ENCODE measurements around the gene TJAP1.

TJAP1 gene

GRCh38 chr6:43492673-43493072, 15.3 kb downstream of the TJAP1 start:
- Histone ChIP-seq H3K9ac (ENCODE audit: low read length) (no peak overlapping the region), H2BK12ac (ENCODE audit: low read length) (no peak overlapping the region), H2AFZ (ENCODE audit: insufficient read depth, low read length, poor library complexity) (no peak overlapping the region), H3K27me3 (ENCODE audit: insufficient read depth, low read length) (no peaks in the 10 kb centered on the region), H4K8ac (ENCODE audit: low read depth, low read length) (no peak overlapping the region), H3K79me1 (ENCODE audit: low read length) (peaks cover 9% of the 10 kb centered on the region), H3K23ac (ENCODE audit: low read length) (no peak overlapping the region), H3K18ac (ENCODE audit: low read length) (no peak overlapping the region), H4K12ac (ENCODE audit: low read depth, low read length) (no peak overlapping the region), H3K4me1 (ENCODE audit: control insufficient read depth in 1 of 2, insufficient read depth in 2 of 2, low read length in 2 of 2) (peaks cover 51 to 60% of the 10 kb centered on the region in 2 experiments), H3K4me3 (ENCODE audit: low read depth, low read length) (no peak overlapping the region), H3K79me2 (ENCODE audit: control insufficient read depth, insufficient read depth, low read length, poor library complexity) (peaks cover 2% of the 10 kb centered on the region), H2AK5ac (ENCODE audit: low read length) (no peak overlapping the region), H2BK120ac (ENCODE audit: insufficient read depth, low read length, poor library complexity) (no peak overlapping the region), H2BK5ac (ENCODE audit: low read depth, low read length, poor library complexity) (no peak overlapping the region), H3K9me3 (ENCODE audit: insufficient read depth, low read depth, low read length) (no peaks in the 10 kb centered on the region), H3K4me2 (ENCODE audit: low read length) (no peak overlapping the region), H4K91ac (ENCODE audit: low read depth, low read length) (no peak overlapping the region), H3K14ac (ENCODE audit: low read length) (no peak overlapping the region), H3K36me3 (ENCODE audit: control insufficient read depth in 1 of 2, insufficient read depth in 2 of 2, low read length in 2 of 2) (peaks cover 0 to under 1% of the 10 kb centered on the region in 2 experiments), H3K4ac (ENCODE audit: low read depth, low read length) (no peak overlapping the region), H3K27ac (ENCODE audit: low read depth, low read length) (no peak overlapping the region)
- WGBS (ENCODE audit: extremely low coverage, insufficient coverage, insufficient read length) = no CpG with 5 or more reads among the region's 3 CpGs
- no peak for DNase-seq

GRCh38 chr6:43493230-43493629, 15.9 kb downstream of the TJAP1 start:
- no peak overlapping the region for H2BK5ac ChIP-seq (ENCODE audit: low read depth, low read length, poor library complexity)
- H3K27me3 ChIP-seq (ENCODE audit: insufficient read depth, low read length) = no peaks in the 10 kb centered on the region
- H3K4me1 ChIP-seq (ENCODE audit: control insufficient read depth in 1 of 2, insufficient read depth in 2 of 2, low read length in 2 of 2) = peaks cover 52 to 62% of the 10 kb centered on the region in 2 experiments
- no peak overlapping the region for H3K4me2 ChIP-seq (ENCODE audit: low read length)
- H3K9me3 ChIP-seq (ENCODE audit: insufficient read depth, low read depth, low read length) = no peaks in the 10 kb centered on the region
- no peak overlapping the region for H2BK12ac ChIP-seq (ENCODE audit: low read length)
- no peak overlapping the region for H2AFZ ChIP-seq (ENCODE audit: insufficient read depth, low read length, poor library complexity)
- H4K12ac ChIP-seq (ENCODE audit: low read depth, low read length) = no peak overlapping the region
- H3K79me2 ChIP-seq (ENCODE audit: control insufficient read depth, insufficient read depth, low read length, poor library complexity) = peaks cover 2% of the 10 kb centered on the region
- peaks cover 0 to 4% of the 10 kb centered on the region in 2 experiments for H3K36me3 ChIP-seq (ENCODE audit: control insufficient read depth in 1 of 2, insufficient read depth in 2 of 2, low read length in 2 of 2)
- no peak overlapping the region for H3K9ac ChIP-seq (ENCODE audit: low read length)
- no peak overlapping the region for H3K4me3 ChIP-seq (ENCODE audit: low read depth, low read length)
- no peak overlapping the region for H2BK120ac ChIP-seq (ENCODE audit: insufficient read depth, low read length, poor library complexity)
- no peak overlapping the region for H4K91ac ChIP-seq (ENCODE audit: low read depth, low read length)
- H2AK5ac ChIP-seq (ENCODE audit: low read length) = no peak overlapping the region
- no peak overlapping the region for H3K18ac ChIP-seq (ENCODE audit: low read length)
- H4K8ac ChIP-seq (ENCODE audit: low read depth, low read length) = no peak overlapping the region
- H3K4ac ChIP-seq (ENCODE audit: low read depth, low read length) = no peak overlapping the region
- H3K23ac ChIP-seq (ENCODE audit: low read length) = no peak overlapping the region
- no peak overlapping the region for H3K27ac ChIP-seq (ENCODE audit: low read depth, low read length)
- H3K14ac ChIP-seq (ENCODE audit: low read length) = no peak overlapping the region
- DNase-seq = no peak
- H3K79me1 ChIP-seq (ENCODE audit: low read length) = peaks cover 9% of the 10 kb centered on the region
- WGBS (ENCODE audit: extremely low coverage, insufficient coverage, insufficient read length) = no CpG with 5 or more reads among the region's 2 CpGs

GRCh38 chr6:43493833-43494232, 16.5 kb downstream of the TJAP1 start:
- H2BK5ac ChIP-seq (ENCODE audit: low read depth, low read length, poor library complexity) = no peak overlapping the region
- no peak overlapping the region for H2BK120ac ChIP-seq (ENCODE audit: insufficient read depth, low read length, poor library complexity)
- no peaks in the 10 kb centered on the region for H3K27me3 ChIP-seq (ENCODE audit: insufficient read depth, low read length)
- H3K4ac ChIP-seq (ENCODE audit: low read depth, low read length) = no peak overlapping the region
- H3K27ac ChIP-seq (ENCODE audit: low read depth, low read length) = no peak overlapping the region
- no peak overlapping the region for H3K18ac ChIP-seq (ENCODE audit: low read length)
- H3K9ac ChIP-seq (ENCODE audit: low read length) = no peak overlapping the region
- peaks cover 4 to 10% of the 10 kb centered on the region in 2 experiments for H3K36me3 ChIP-seq (ENCODE audit: control insufficient read depth in 1 of 2, insufficient read depth in 2 of 2, low read length in 2 of 2)
- peaks cover 9% of the 10 kb centered on the region for H3K79me1 ChIP-seq (ENCODE audit: low read length)
- H3K9me3 ChIP-seq (ENCODE audit: insufficient read depth, low read depth, low read length) = no peaks in the 10 kb centered on the region
- no peak overlapping the region for H2BK12ac ChIP-seq (ENCODE audit: low read length)
- no peak overlapping the region for H4K91ac ChIP-seq (ENCODE audit: low read depth, low read length)
- WGBS (ENCODE audit: extremely low coverage, insufficient coverage, insufficient read length) = no CpG with 5 or more reads among the region's 7 CpGs
- H4K12ac ChIP-seq (ENCODE audit: low read depth, low read length) = no peak overlapping the region
- H2AFZ ChIP-seq (ENCODE audit: insufficient read depth, low read length, poor library complexity) = no peak overlapping the region
- no peak overlapping the region for H3K4me3 ChIP-seq (ENCODE audit: low read depth, low read length)
- H2AK5ac ChIP-seq (ENCODE audit: low read length) = no peak overlapping the region
- H4K8ac ChIP-seq (ENCODE audit: low read depth, low read length) = no peak overlapping the region
- no peak overlapping the region for H3K4me2 ChIP-seq (ENCODE audit: low read length)
- H3K23ac ChIP-seq (ENCODE audit: low read length) = no peak overlapping the region
- no peak for DNase-seq
- no peak overlapping the region for H3K14ac ChIP-seq (ENCODE audit: low read length)
- peaks cover 48 to 58% of the 10 kb centered on the region in 2 experiments for H3K4me1 ChIP-seq (ENCODE audit: control insufficient read depth in 1 of 2, insufficient read depth in 2 of 2, low read length in 2 of 2)
- peaks cover 2% of the 10 kb centered on the region for H3K79me2 ChIP-seq (ENCODE audit: control insufficient read depth, insufficient read depth, low read length, poor library complexity)

DNA sequence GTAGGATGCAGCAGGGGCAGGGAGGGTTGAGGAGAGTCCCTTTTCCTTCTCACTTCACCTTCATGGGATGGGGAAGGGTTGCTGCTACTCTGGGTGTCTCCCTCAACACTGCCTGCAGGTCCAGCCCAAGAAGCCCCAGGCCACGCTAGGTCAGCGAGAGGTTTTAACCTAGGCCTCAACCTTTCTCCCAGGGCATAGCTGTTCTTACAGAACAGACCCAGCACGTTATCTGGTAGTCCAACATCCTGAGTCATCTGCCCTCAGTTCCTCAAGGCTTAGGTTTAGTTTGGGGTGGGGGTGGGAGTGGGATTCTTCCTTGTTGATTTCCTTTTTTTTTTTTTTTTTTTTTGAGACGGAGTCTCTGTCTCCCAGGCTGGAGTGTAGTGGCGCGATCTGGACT, 17.0 kb downstream of the TJAP1 start:
- Histone ChIP-seq H3K9me3 (ENCODE audit: insufficient read depth, low read depth, low read length) (no peaks in the 10 kb centered on the region), H2AK5ac (ENCODE audit: low read length) (no peak overlapping the region), H2AFZ (ENCODE audit: insufficient read depth, low read length, poor library complexity) (no peak overlapping the region), H3K4me1 (ENCODE audit: control insufficient read depth in 1 of 2, insufficient read depth in 2 of 2, low read length in 2 of 2) (peaks cover 43 to 53% of the 10 kb centered on the region in 2 experiments), H4K91ac (ENCODE audit: low read depth, low read length) (no peak overlapping the region), H3K14ac (ENCODE audit: low read length) (no peak overlapping the region), H3K27me3 (ENCODE audit: insufficient read depth, low read length) (no peaks in the 10 kb centered on the region), H3K36me3 (ENCODE audit: control insufficient read depth in 1 of 2, insufficient read depth in 2 of 2, low read length in 2 of 2) (peaks cover 9 to 14% of the 10 kb centered on the region in 2 experiments), H3K4me3 (ENCODE audit: low read depth, low read length) (no peak overlapping the region), H3K4ac (ENCODE audit: low read depth, low read length) (no peak overlapping the region), H2BK120ac (ENCODE audit: insufficient read depth, low read length, poor library complexity) (no peak overlapping the region), H2BK12ac (ENCODE audit: low read length) (no peak overlapping the region), H3K9ac (ENCODE audit: low read length) (no peak overlapping the region), H3K4me2 (ENCODE audit: low read length) (no peak overlapping the region), H3K27ac (ENCODE audit: low read depth, low read length) (no peak overlapping the region), H4K8ac (ENCODE audit: low read depth, low read length) (no peak overlapping the region), H2BK5ac (ENCODE audit: low read depth, low read length, poor library complexity) (no peak overlapping the region), H4K12ac (ENCODE audit: low read depth, low read length) (no peak overlapping the region), H3K79me2 (ENCODE audit: control insufficient read depth, insufficient read depth, low read length, poor library complexity) (peaks cover 2% of the 10 kb centered on the region), H3K23ac (ENCODE audit: low read length) (no peak overlapping the region), H3K79me1 (ENCODE audit: low read length) (peaks cover 9% of the 10 kb centered on the region), H3K18ac (ENCODE audit: low read length) (no peak overlapping the region)
- DNase-seq = peak; percentile 72 to 78
- WGBS (ENCODE audit: extremely low coverage, insufficient coverage, insufficient read length) = no CpG with 5 or more reads among the region's 6 CpGs

Data from trophoblast cell (in vitro differentiated cells and primary cell).